H9 (cell line): ENCODE measurements around the gene MTMR3. TPM values are rescaled to one million over a fixed set of nuclear protein-coding genes. Genes with fewer than 3 reads are reported as not detected.

Experiments used
- DNase-seq: peaks from one replicate; pipeline ENCODE4 v3.0.0-alpha.2; 2017
- H2AFZ ChIP-seq: one replicate; pipeline ENCODE4 v1.6.1; 2013; ENCODE audit warnings: mild to moderate bottlenecking, low read length, control low read depth, moderate library complexity
- H2AK5ac ChIP-seq: 2 replicates; pipeline ENCODE4 v1.6.1; 2013; ENCODE audit warnings: low read length, control low read depth, mixed read lengths; ENCODE audit not compliant: insufficient read length
- H2BK120ac ChIP-seq: one replicate; pipeline ENCODE4 v1.6.1; 2013; ENCODE audit warnings: low read depth, mild to moderate bottlenecking, low read length, control low read depth, inconsistent platforms; ENCODE audit not compliant: poor library complexity, severe bottlenecking
- H2BK12ac ChIP-seq: 2 replicates; pipeline ENCODE4 v1.6.1; 2013; ENCODE audit warnings: low read length, control low read depth, mixed read lengths, low read depth; ENCODE audit not compliant: insufficient read length
- H2BK15ac ChIP-seq: 2 replicates; pipeline ENCODE4 v1.6.1; 2013; ENCODE audit warnings: low read depth, low read length, control low read depth
- H2BK20ac ChIP-seq: one replicate; pipeline ENCODE4 v1.6.1; 2013; ENCODE audit warnings: low read depth, mild to moderate bottlenecking, low read length, control low read depth, inconsistent platforms; ENCODE audit not compliant: poor library complexity, severe bottlenecking
- H2BK5ac ChIP-seq: 2 replicates; pipeline ENCODE4 v1.6.1; 2013; ENCODE audit warnings: low read length, control low read depth, mixed read lengths; ENCODE audit not compliant: insufficient read length
- H3K14ac ChIP-seq: 2 replicates; pipeline ENCODE4 v1.6.1; 2013; ENCODE audit warnings: low read length, control low read depth; ENCODE audit not compliant: insufficient read depth
- H3K18ac ChIP-seq: 2 replicates; pipeline ENCODE4 v1.6.1; 2013; ENCODE audit warnings: low read depth, mild to moderate bottlenecking, mixed read lengths, low read length, control low read depth; ENCODE audit not compliant: insufficient read length
- H3K23ac ChIP-seq: 2 replicates; pipeline ENCODE4 v1.6.1; 2013; ENCODE audit warnings: low read length, control low read depth, mixed read lengths, low read depth; ENCODE audit not compliant: insufficient read length
- H3K23me2 ChIP-seq: 2 replicates; pipeline ENCODE4 v1.6.1; 2013; ENCODE audit warnings: low read depth, mild to moderate bottlenecking, mixed read lengths, low read length, control low read depth; ENCODE audit not compliant: insufficient read length, poor library complexity, severe bottlenecking
- H3K27ac ChIP-seq: 2 replicates; pipeline ENCODE4 v1.5.1; 2013; ENCODE audit warnings: low read length, control low read depth, mixed read lengths, low read depth; ENCODE audit not compliant: insufficient read length
- H3K27me3 ChIP-seq: 2 replicates; pipeline ENCODE4 v1.6.1; 2013; ENCODE audit warnings: low read length, control low read depth, inconsistent platforms; ENCODE audit not compliant: insufficient read depth
- H3K4ac ChIP-seq: 2 replicates; pipeline ENCODE4 v1.6.1; 2013; ENCODE audit warnings: low read depth, mild to moderate bottlenecking, control low read depth, inconsistent platforms, low read length, moderate library complexity
- H3K4me1 ChIP-seq: 2 replicates; pipeline ENCODE4 v1.6.1; 2013; ENCODE audit warnings: low read length, control low read depth, inconsistent platforms; ENCODE audit not compliant: insufficient read depth
- H3K4me2 ChIP-seq: 2 replicates; pipeline ENCODE4 v1.6.1; 2013; ENCODE audit warnings: low read length, control low read depth, mixed read lengths; ENCODE audit not compliant: insufficient read length, insufficient read depth
- H3K56ac ChIP-seq: 2 replicates; pipeline ENCODE4 v1.6.1; 2013; ENCODE audit warnings: low read depth, mild to moderate bottlenecking, mixed read lengths, low read length, control low read depth; ENCODE audit not compliant: insufficient read length
- H3K79me1 ChIP-seq: 2 replicates; pipeline ENCODE4 v1.6.1; 2013; ENCODE audit warnings: low read depth, mild to moderate bottlenecking, moderate library complexity, low read length, control low read depth, inconsistent platforms; ENCODE audit not compliant: insufficient read depth, poor library complexity, severe bottlenecking
- H3K79me2 ChIP-seq: 2 replicates; pipeline ENCODE4 v1.6.1; 2013; ENCODE audit warnings: low read length, control low read depth, inconsistent platforms; ENCODE audit not compliant: insufficient read depth
- H3K9ac ChIP-seq: 2 replicates; pipeline ENCODE4 v1.6.1; 2013; ENCODE audit warnings: low read length, control low read depth, mixed read lengths; ENCODE audit not compliant: insufficient read length; ENCODE audit errors: extremely low read depth
- H3K9me3 ChIP-seq: one replicate; pipeline ENCODE4 v1.6.1; 2013; ENCODE audit warnings: low read depth, low read length, inconsistent platforms; ENCODE audit not compliant: control insufficient read depth
- H3T11ph ChIP-seq: one replicate; pipeline ENCODE4 v1.6.1; 2013; ENCODE audit warnings: mild to moderate bottlenecking, low read length, control low read depth, inconsistent platforms
- H4K20me1 ChIP-seq: one replicate; pipeline ENCODE4 v1.6.1; 2013; ENCODE audit not compliant: control insufficient read depth, insufficient read length, insufficient read depth
- H4K5ac ChIP-seq: 2 replicates; pipeline ENCODE4 v1.6.1; 2013; ENCODE audit warnings: low read depth, mild to moderate bottlenecking, mixed read lengths, low read length, control low read depth; ENCODE audit not compliant: insufficient read length
- H4K8ac ChIP-seq: replicated peaks from 2 replicates; pipeline ENCODE4 v1.6.1; 2013; ENCODE audit warnings: low read length, control low read depth, mixed read lengths, low read depth; ENCODE audit not compliant: insufficient read length
- H4K91ac ChIP-seq: 2 replicates; pipeline ENCODE4 v1.6.1; 2013; ENCODE audit warnings: low read depth, mild to moderate bottlenecking, moderate library complexity, mixed read lengths, low read length, control low read depth; ENCODE audit not compliant: insufficient read length
- H3K27ac Mint-ChIP-seq, 3 experiments: 2 replicates in 2 of 3; 3 replicates in 1 of 3; pipeline ENCODE4 v1.8.0; 2020 to 2021; ENCODE audit warnings: mixed read lengths in 3 of 3, mild to moderate bottlenecking in 1 of 3, moderate library complexity in 1 of 3
- H3K27me3 Mint-ChIP-seq: 2 replicates; pipeline ENCODE4 v1.8.0; 2021; ENCODE audit warnings: low read depth, mild to moderate bottlenecking, moderate library complexity, mixed read lengths
- H3K36me3 Mint-ChIP-seq, 3 experiments: 2 replicates in 2 of 3; 3 replicates in 1 of 3; pipeline ENCODE4 v1.8.0; 2020 to 2021; ENCODE audit warnings: low read depth in 3 of 3, mixed read lengths in 3 of 3; ENCODE audit not compliant: insufficient read depth in 1 of 3
- H3K4me1 Mint-ChIP-seq, 2 experiments: 2 replicates each; pipeline ENCODE4 v1.8.0; 2020; ENCODE audit warnings: mixed read lengths in 2 of 2
- H3K4me3 Mint-ChIP-seq, 2 experiments: 2 replicates in 1 of 2; 3 replicates in 1 of 2; pipeline ENCODE4 v1.8.0; 2020 to 2021; ENCODE audit warnings: mild to moderate bottlenecking in 2 of 2, mixed read lengths in 2 of 2, moderate library complexity in 1 of 2
- H3K9me3 Mint-ChIP-seq, 2 experiments: 2 replicates in 1 of 2; 3 replicates in 1 of 2; pipeline ENCODE4 v1.8.0; 2020; ENCODE audit warnings: mild to moderate bottlenecking in 2 of 2, mixed read lengths in 2 of 2, moderate library complexity in 1 of 2
- CTCF ChIP-seq: fragments of 200-600 bp; sonication (generic); conservative IDR thresholded peaks from 3 replicates; pipeline ENCODE4 v1.8.0; 2021; ENCODE audit warnings: antibody characterized with exemption, mild to moderate bottlenecking
- WGBS: extraction: QIAGEN DNeasy Blood & Tissue Kit; methylation state at CpG from one replicate; pipeline ENCODE4 v1.1.7; 2013; ENCODE audit warnings: missing lambda C conversion rate, low lambda C conversion rate, mixed read lengths; ENCODE audit not compliant: insufficient read length; ENCODE audit errors: extremely low coverage; 5-methylcytosine and 5-hydroxymethylcytosine counted together
- total RNA-seq: library from RNA; stranded (reverse); gene quantifications from 2 replicates; pipeline ENCODE4 v1.2.1, GENCODE V29; 2021

MTMR3 gene
- total RNA-seq, 1 experiment from 2014 or later: 19.8 TPM

- WGBS: no CpG with 5 or more reads among the region's 2 CpGs
- no peaks in the 10 kb centered on the region for H3K79me1 ChIP-seq
- peaks cover 8% of the 10 kb centered on the region for H3K27me3 Mint-ChIP-seq
These were observed 40.2 kb upstream of the MTMR3 start for GRCh38 chr22:29842740-29843139.

More at GRCh38 chr22:29842740-29843139, 40.2 kb upstream of the MTMR3 start:
- H3K4ac ChIP-seq: no peak overlapping the region
- H4K8ac ChIP-seq: no peak overlapping the region
- no peak overlapping the region for H3K23ac ChIP-seq
- H3K23me2 ChIP-seq: peaks cover 1% of the 10 kb centered on the region
- H2AK5ac ChIP-seq: no peak overlapping the region
- H3T11ph ChIP-seq: no peak overlapping the region
- DNase-seq: no peak
- H3K27ac ChIP-seq: no peak overlapping the region
- H3K18ac ChIP-seq: no peak overlapping the region
- H4K91ac ChIP-seq: no peak overlapping the region
- no peak overlapping the region for H2BK15ac ChIP-seq
- H3K79me2 ChIP-seq: no peaks in the 10 kb centered on the region
- H3K4me2 ChIP-seq: no peak overlapping the region
- no peak overlapping the region for H4K5ac ChIP-seq
- H3K56ac ChIP-seq: no peak overlapping the region
- H2BK5ac ChIP-seq: no peak overlapping the region
- H3K4me3 Mint-ChIP-seq: no peak overlapping the region
- H3K36me3 Mint-ChIP-seq: no peaks in the 10 kb centered on the region; a peak in 1 of 7 replicates
- peaks cover 14 to 17% of the 10 kb centered on the region in 2 experiments for H3K4me1 Mint-ChIP-seq
- H3K4me1 ChIP-seq: no peaks in the 10 kb centered on the region
- H3K9me3 ChIP-seq: no peaks in the 10 kb centered on the region
- no peak for TF ChIP-seq CTCF
- no peak overlapping the region for H2BK20ac ChIP-seq
- no peaks in the 10 kb centered on the region for H3K27me3 ChIP-seq
- H4K20me1 ChIP-seq: no peaks in the 10 kb centered on the region
- H2AFZ ChIP-seq: no peak overlapping the region
- no peak overlapping the region for H3K27ac Mint-ChIP-seq
- H3K9ac ChIP-seq: no peak overlapping the region
- no peak overlapping the region for H2BK120ac ChIP-seq
- H3K9me3 Mint-ChIP-seq: peaks cover 0 to 4% of the 10 kb centered on the region in 2 experiments; a peak in 3 of 5 replicates
- no peak overlapping the region for H2BK12ac ChIP-seq
- no peak overlapping the region for H3K14ac ChIP-seq
